Measurements from ENCODE around the gene MACROD1.

The MACROD1 gene

GRCh38 chr11:64015510-64015909 lies 150.4 kb downstream of the MACROD1 start:
- Histone ChIP-seq H3K4me3 (no peak overlapping the region), H4K20me1 (peaks cover 50% of the 10 kb centered on the region), H3K4me1 (peaks cover 20% of the 10 kb centered on the region), H3K36me3 (0 out of 2 replicates have a peak, but pooled peaks cover 7% of the 10 kb centered on the region), H3K4me2 (no peak overlapping the region), H3K27ac (no peak overlapping the region), H3K9ac (no peak overlapping the region), H3K27me3 (no peaks in the 10 kb centered on the region), H3K9me3 (peaks cover 8% of the 10 kb centered on the region)
- no peak for TF ChIP-seq Cebpa-rat (IDR thresholded peaks at IDR 0.05)

- H3K27ac ChIP-seq, result no peak overlapping the region
- H3K9ac ChIP-seq, result no peak overlapping the region
- H3K36me3 ChIP-seq, result 0 out of 2 replicates have a peak, but pooled peaks cover 7% of the 10 kb centered on the region
- no peak overlapping the region for H3K4me3 ChIP-seq
- peaks cover 17% of the 10 kb centered on the region for H3K9me3 ChIP-seq
- H4K20me1 ChIP-seq, result peaks cover 41% of the 10 kb centered on the region
- H3K4me1 ChIP-seq, result peaks cover 16% of the 10 kb centered on the region
- no peak for TF ChIP-seq Cebpa-rat (IDR thresholded peaks at IDR 0.05)
- no peak overlapping the region for H3K4me2 ChIP-seq
- H3K27me3 ChIP-seq, result no peaks in the 10 kb centered on the region
Observed at GRCh38 chr11:64014356-64014755, 151.6 kb downstream of the MACROD1 start.

GRCh38 chr11:64013141-64013896 lies 152.6 kb downstream of the MACROD1 start:
- Histone ChIP-seq H3K27ac (no peak overlapping the region), H3K9ac (no peak overlapping the region), H3K4me2 (no peak overlapping the region), H4K20me1 (peaks cover 41% of the 10 kb centered on the region), H3K9me3 (peaks cover 17% of the 10 kb centered on the region), H3K4me3 (no peak overlapping the region), H3K4me1 (peaks cover 8% of the 10 kb centered on the region; the same call in 1 of the 2 replicates), H3K36me3 (0 out of 2 replicates have a peak, but pooled peaks cover 7% of the 10 kb centered on the region), H3K27me3 (peaks cover 10% of the 10 kb centered on the region)
- no peak for TF ChIP-seq Cebpa-rat (IDR thresholded peaks at IDR 0.05)

- Histone ChIP-seq H3K9ac (no peak overlapping the region), H3K4me2 (no peak overlapping the region), H3K4me3 (no peak overlapping the region), H4K20me1 (peaks cover 53% of the 10 kb centered on the region), H3K36me3 (0 out of 2 replicates have a peak, but pooled peaks cover 7% of the 10 kb centered on the region), H3K27ac (no peak overlapping the region), H3K9me3 (peaks cover 17% of the 10 kb centered on the region), H3K4me1 (peaks cover 13% of the 10 kb centered on the region), H3K27me3 (peaks cover 30% of the 10 kb centered on the region)
- TF ChIP-seq Cebpa-rat (IDR thresholded peaks at IDR 0.05), result no peak
Observed at GRCh38 chr11:64011371-64011770, 154.5 kb downstream of the MACROD1 start.

GRCh38 chr11:64010783-64011182 lies 155.1 kb downstream of the MACROD1 start:
- H3K4me3 ChIP-seq, result no peak overlapping the region
- peaks cover 36% of the 10 kb centered on the region for H3K27me3 ChIP-seq
- H3K4me2 ChIP-seq, result no peak overlapping the region
- H3K4me1 ChIP-seq, result peaks cover 13% of the 10 kb centered on the region
- no peak overlapping the region for H3K9ac ChIP-seq
- peaks cover 17% of the 10 kb centered on the region for H3K9me3 ChIP-seq
- TF ChIP-seq Cebpa-rat (IDR thresholded peaks at IDR 0.05), result no peak
- no peak overlapping the region for H3K27ac ChIP-seq
- H3K36me3 ChIP-seq, result 0 out of 2 replicates have a peak, but pooled peaks cover 7% of the 10 kb centered on the region
- peaks cover 53% of the 10 kb centered on the region for H4K20me1 ChIP-seq

GRCh38 chr11:64009710-64010109 lies 156.2 kb downstream of the MACROD1 start:
- H3K27me3 ChIP-seq, result peaks cover 40% of the 10 kb centered on the region
- peaks cover 17% of the 10 kb centered on the region for H3K9me3 ChIP-seq
- no peak overlapping the region for H3K9ac ChIP-seq
- no peak overlapping the region for H3K4me3 ChIP-seq
- peaks cover 13% of the 10 kb centered on the region for H3K4me1 ChIP-seq
- TF ChIP-seq Cebpa-rat (IDR thresholded peaks at IDR 0.05), result no peak
- H3K27ac ChIP-seq, result no peak overlapping the region
- peaks cover 51% of the 10 kb centered on the region for H4K20me1 ChIP-seq
- H3K4me2 ChIP-seq, result no peak overlapping the region
- 0 out of 2 replicates have a peak, but pooled peaks cover 7% of the 10 kb centered on the region for H3K36me3 ChIP-seq

- no peak for TF ChIP-seq Cebpa-rat (IDR thresholded peaks at IDR 0.05)
- Histone ChIP-seq H3K27ac (no peak overlapping the region), H3K27me3 (peaks cover 40% of the 10 kb centered on the region)
Observed at GRCh38 chr11:64008914-64009633, 156.8 kb downstream of the MACROD1 start.

GRCh38 chr11:64008283-64008913 lies 157.5 kb downstream of the MACROD1 start:
- H3K36me3 ChIP-seq, result 0 out of 2 replicates have a peak, but pooled peaks cover 7% of the 10 kb centered on the region
- no peak overlapping the region for H3K27ac ChIP-seq
- H4K20me1 ChIP-seq, result peaks cover 59% of the 10 kb centered on the region
- H3K4me2 ChIP-seq, result no peak overlapping the region
- H3K4me1 ChIP-seq, result peaks cover 25% of the 10 kb centered on the region
- no peak for TF ChIP-seq Cebpa-rat (IDR thresholded peaks at IDR 0.05)
- H3K27me3 ChIP-seq, result peaks cover 40% of the 10 kb centered on the region
- H3K9me3 ChIP-seq, result peaks cover 17% of the 10 kb centered on the region
- no peak overlapping the region for H3K9ac ChIP-seq
- H3K4me3 ChIP-seq, result no peak overlapping the region

More at GRCh38 chr11:64008914-64009633, 156.8 kb downstream of the MACROD1 start:
- peaks cover 17% of the 10 kb centered on the region for H3K9me3 ChIP-seq
- no peak overlapping the region for H3K4me3 ChIP-seq
- 0 out of 2 replicates have a peak, but pooled peaks cover 7% of the 10 kb centered on the region for H3K36me3 ChIP-seq
- H4K20me1 ChIP-seq, result peaks cover 52% of the 10 kb centered on the region
- H3K4me1 ChIP-seq, result peaks cover 18% of the 10 kb centered on the region
- H3K9ac ChIP-seq, result no peak overlapping the region
- no peak overlapping the region for H3K4me2 ChIP-seq

GRCh38 chr11:64007629-64008282 lies 158.2 kb downstream of the MACROD1 start:
- H3K9me3 ChIP-seq, result peaks cover 17% of the 10 kb centered on the region
- peaks cover 31% of the 10 kb centered on the region for H3K4me1 ChIP-seq
- H3K9ac ChIP-seq, result no peak overlapping the region
- 0 out of 2 replicates have a peak, but pooled peaks cover 7% of the 10 kb centered on the region for H3K36me3 ChIP-seq
- H3K4me3 ChIP-seq, result no peak overlapping the region
- TF ChIP-seq Cebpa-rat (IDR thresholded peaks at IDR 0.05), result no peak
- H3K27me3 ChIP-seq, result peaks cover 40% of the 10 kb centered on the region
- peaks cover 64% of the 10 kb centered on the region for H4K20me1 ChIP-seq
- peak overlapping the region; percentile 60 for H3K4me2 ChIP-seq
- no peak overlapping the region for H3K27ac ChIP-seq
